Mammary epithelial cell (primary cell): Measurements from ENCODE around the gene KRT1.

ENCODE experiments used
- EZH2 ChIP-seq: IDR thresholded peaks from 2 replicates; pipeline ENCODE4 v1.6.1; 2012; ENCODE audit warnings: low read length, inconsistent platforms, borderline replicate concordance
- TF ChIP-seq, protein P1 (sequence below), 2 donors: IDR thresholded peaks in 1 of 2; conservative IDR thresholded peaks in 1 of 2; 2 replicates each; pipeline ENCODE4 v1.5.1; 2011 to 2012; ENCODE audit warnings: inconsistent platforms in 2 of 2, low read length in 2 of 2, mild to moderate bottlenecking in 2 of 2, control low read depth in 1 of 2, low read depth in 1 of 2; ENCODE audit not compliant: insufficient read depth in 1 of 2; ENCODE audit errors: extremely low read depth in 1 of 2

DNA sequence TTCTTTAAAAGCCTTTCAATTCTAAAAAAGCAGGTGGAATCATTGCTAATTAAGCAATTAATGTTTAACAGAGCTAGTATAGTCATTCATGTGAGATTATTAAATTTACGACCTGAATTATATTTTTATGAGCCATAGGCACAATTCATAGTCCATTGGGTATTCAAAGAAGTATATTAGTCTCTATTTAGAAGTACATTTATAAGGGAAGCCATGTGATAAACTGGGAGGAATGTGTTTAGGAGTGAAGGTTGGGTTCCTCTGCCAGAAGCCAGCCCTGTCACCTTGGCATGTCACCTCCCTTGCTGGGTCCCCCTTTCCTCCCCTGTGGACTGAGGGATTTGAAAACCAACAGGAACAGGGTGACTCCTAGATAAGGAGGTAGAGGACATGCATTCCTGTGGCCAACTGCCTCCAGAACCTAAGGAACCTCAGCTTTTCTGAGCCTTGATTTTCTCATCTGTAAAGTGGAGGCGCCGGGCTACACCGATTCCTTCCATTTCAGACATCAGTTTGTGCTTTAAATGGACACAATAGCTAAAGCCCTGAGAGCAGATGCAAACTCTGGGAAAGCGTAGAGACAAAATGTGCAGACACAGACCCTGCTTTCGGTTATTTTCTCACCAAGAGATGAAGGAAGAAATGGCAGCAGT, 22.8 kb downstream of the KRT1 start:
- TF ChIP-seq, protein P1, sequence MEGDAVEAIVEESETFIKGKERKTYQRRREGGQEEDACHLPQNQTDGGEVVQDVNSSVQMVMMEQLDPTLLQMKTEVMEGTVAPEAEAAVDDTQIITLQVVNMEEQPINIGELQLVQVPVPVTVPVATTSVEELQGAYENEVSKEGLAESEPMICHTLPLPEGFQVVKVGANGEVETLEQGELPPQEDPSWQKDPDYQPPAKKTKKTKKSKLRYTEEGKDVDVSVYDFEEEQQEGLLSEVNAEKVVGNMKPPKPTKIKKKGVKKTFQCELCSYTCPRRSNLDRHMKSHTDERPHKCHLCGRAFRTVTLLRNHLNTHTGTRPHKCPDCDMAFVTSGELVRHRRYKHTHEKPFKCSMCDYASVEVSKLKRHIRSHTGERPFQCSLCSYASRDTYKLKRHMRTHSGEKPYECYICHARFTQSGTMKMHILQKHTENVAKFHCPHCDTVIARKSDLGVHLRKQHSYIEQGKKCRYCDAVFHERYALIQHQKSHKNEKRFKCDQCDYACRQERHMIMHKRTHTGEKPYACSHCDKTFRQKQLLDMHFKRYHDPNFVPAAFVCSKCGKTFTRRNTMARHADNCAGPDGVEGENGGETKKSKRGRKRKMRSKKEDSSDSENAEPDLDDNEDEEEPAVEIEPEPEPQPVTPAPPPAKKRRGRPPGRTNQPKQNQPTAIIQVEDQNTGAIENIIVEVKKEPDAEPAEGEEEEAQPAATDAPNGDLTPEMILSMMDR (conservative IDR thresholded peaks at IDR 0.05 in 1 of 2, IDR thresholded peaks at IDR 0.05 in 1 of 2; ENCODE audit: extremely low read depth in 1 of 2, insufficient read depth in 1 of 2, low read depth in 1 of 2, low read length in 2 of 2), result no peak
- TF ChIP-seq EZH2, result no peak
